GM21381 (cell line): ENCODE measurements around the gene KCNE4.

Experiments
- ATAC-seq: cut with Tn5 transposase; IDR thresholded peaks from one replicate; pipeline ENCODE4 v1.9.1; 2021; ENCODE audit warnings: mild to moderate bottlenecking, moderate library complexity; ENCODE audit not compliant: unreplicated experiment

Gene KCNE4

DNA sequence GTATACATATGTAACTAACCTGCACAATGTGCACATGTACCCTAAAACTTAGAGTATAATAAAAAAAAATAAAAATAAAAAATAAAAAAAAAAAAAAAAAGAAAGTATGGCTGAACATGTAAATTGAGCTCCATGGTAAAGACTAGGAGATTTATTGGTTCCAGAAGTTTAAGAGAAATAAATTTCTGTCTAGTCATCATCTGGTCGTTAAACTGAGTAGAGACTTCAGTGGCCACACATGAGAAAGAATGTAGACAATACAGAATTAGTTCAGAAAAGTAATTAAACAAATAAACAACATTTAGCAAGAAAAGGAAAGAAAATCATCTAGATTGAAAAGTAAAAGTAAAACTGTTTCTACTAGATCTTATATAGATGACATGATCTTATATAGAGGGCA, 12.4 kb upstream of the KCNE4 start:
- ATAC-seq, result no peak

DNA sequence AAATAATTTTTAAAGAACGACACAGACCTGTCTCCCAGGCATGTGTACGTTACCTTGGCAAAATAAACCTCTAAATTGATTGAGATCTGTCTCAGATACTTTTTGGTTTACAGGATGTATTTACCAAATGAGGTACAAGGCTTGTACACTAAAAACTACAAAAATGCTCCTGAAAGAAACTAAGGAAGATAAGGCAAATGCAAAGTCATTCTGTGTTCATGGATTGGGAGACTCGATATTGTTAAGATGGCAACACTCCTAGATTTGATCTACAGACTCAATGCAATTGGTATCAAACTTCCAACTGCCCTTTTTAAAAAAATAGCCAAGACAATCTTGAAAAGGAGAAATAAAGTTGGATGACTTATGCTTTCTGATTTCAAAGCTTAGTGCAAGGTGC, 11.5 kb upstream of the KCNE4 start:
- no peak for ATAC-seq

DNA sequence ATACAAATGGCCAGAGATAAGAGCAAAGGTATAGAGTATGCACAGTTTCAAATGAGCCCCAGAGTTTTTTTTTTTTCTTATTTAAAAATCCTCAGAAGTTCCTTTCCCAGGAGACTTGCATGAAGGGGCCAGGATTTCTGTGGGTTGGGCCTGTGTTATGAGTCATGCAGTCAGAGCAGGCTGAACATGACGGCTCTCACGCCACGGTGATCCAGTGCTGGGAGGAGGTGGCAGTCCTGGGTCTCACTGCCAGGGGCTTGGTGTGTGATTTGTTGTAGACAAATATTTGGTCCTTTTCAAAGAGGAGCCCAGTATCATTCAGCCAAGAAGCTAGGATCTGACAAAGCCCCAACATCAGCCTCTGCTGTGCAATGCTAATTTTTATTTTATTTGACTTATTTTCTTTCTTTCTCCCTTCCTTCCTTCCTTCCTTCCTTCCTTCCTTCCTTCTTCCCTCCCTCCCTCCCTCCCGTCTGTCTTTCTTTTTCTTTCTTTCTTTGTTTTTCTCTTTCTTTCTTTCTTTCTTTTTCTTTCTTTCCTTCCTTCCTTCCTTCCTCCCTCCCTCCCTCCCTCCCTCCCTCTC, 10.4 kb upstream of the KCNE4 start:
- no peak for ATAC-seq

- ATAC-seq, result no peak
These were observed 9.7 kb upstream of the KCNE4 start for GRCh38 chr2:223042284-223042683.

DNA sequence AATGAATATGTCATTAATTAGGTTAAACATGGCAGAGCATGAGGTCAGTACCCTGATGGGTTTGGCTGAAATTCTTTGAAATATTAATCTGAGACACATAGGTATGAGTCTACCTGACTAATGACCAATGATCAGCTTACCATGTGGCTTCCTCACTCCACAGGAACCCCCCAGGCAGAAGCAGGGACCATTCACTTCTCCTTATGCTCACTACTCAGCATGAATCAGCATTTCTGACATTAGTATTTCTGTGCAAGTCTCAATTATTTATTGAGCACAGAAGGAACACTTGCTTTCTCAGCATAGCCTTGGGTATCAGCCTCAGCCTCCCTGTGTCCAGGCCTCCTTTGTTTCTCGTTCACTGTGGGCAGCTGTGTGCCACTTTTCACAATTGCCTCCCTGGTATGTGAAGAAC, 9.3 kb upstream of the KCNE4 start:
- ATAC-seq, result no peak

- ATAC-seq, result no peak
These were observed 8.6 kb upstream of the KCNE4 start for GRCh38 chr2:223043164-223043941.

GRCh38 chr2:223044092-223044836, 7.7 kb upstream of the KCNE4 start:
- no peak for ATAC-seq

GRCh38 chr2:223044916-223045700, 6.9 kb upstream of the KCNE4 start:
- no peak for ATAC-seq

- no peak for ATAC-seq
These were observed 5.4 kb upstream of the KCNE4 start for GRCh38 chr2:223046470-223047040.

GRCh38 chr2:223047260-223047761, 4.7 kb upstream of the KCNE4 start:
- ATAC-seq, result no peak

DNA sequence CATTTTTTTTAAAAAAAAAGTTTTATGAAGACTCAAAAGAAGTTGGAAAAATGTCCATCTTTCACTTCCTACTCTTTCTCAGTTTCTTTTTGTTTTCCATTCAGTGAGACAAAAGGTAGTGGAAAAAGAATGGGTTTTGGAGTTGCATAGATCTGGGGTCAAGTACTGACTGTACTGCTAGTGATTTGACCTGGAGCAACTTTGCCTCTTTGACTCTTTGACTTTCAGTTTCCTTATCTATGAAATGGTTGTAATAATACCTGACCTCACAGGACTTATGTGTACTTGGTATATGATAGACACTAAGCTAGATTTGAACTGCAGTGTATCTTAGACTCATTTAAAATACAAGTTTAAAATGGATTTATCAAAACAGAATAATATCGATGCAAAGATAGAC, 3.5 kb upstream of the KCNE4 start:
- ATAC-seq, result peak; percentile 55

DNA sequence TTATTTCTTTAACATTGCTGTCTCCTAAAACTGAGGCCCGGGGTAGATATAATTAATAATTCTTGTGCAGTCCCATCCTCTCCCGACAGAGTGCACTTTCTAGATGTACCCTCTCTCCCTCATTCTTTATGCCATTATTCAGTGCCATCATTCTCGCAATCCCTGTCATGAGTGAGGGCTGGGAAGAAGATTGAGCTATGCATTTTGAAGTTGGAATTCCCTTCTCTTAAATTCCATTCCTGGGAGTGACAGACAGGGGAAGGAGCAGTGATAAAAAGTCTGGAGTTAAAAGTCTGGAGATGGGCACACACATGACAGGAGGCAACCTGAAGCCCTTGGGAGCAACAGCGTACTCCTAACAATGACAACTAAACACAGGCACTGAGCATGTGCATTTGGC, 2.6 kb upstream of the KCNE4 start:
- ATAC-seq, result no peak

- ATAC-seq, result no peak
These were observed 1.8 kb upstream of the KCNE4 start for GRCh38 chr2:223050188-223050587.

DNA sequence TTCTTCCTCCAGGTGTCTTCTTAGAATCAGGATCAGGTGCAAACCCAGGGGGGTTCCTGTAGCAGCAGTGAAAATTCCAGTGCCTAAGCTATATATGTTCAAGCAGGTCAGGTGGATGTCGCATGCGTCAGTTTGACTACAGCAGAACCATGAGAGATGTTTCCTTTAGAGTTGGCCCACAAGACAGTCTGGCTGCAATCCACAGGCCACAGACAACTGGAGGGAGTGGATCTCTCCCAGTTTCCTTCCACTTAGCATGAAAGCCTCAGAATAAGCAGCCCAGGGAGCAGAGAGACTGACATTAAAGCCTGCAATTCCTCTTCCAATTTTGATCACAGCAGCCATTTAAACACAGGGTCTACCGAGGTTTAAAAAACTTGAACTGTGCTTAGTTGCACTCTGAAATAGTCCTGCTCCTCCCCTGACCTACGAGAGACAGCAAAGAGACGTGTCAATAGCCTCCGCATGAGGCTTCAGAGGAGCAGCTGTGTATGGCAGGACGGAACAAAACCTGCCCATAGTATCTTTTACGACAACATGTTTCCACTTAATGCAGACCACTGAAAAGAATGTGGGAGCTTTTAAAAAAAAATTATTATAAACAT, 988 bp upstream of the KCNE4 start:
- no peak for ATAC-seq

GRCh38 chr2:223052548-223053483, 826 bp downstream of the KCNE4 start:
- ATAC-seq, result no peak

DNA sequence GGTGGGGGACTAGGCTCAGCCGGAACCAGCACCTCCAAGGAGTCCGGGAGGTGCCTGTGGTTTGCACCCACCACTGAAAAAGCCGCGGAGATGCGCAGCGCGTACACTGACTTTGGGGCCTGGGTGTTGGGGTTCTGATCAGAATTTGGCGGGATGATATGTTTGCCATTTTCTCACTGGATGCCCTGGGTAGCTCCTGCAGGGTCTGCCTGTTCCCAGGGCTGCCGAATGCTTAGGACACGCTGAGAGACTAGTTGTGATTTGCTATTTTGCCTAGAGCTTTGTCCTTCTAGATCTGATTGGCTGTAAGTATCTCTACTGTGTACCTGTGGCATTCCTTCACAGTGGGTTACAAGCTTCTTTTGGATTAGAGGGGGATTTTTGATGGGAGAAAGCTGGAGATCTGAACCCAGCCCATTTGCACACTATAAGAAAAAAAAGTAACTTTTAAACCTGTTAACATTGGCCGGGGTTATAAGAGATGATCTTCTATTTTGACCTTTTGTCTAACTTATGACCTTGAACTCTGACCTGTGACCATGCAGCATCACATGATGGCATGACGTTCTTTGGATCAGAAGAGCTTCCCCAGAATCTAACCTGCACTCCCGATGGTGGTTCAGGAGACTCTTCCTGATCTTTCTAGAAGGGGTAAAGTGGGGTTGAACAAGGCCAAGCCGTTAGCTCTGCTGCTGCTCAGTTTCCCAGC, 1.6 kb downstream of the KCNE4 start:
- ATAC-seq, result no peak

DNA sequence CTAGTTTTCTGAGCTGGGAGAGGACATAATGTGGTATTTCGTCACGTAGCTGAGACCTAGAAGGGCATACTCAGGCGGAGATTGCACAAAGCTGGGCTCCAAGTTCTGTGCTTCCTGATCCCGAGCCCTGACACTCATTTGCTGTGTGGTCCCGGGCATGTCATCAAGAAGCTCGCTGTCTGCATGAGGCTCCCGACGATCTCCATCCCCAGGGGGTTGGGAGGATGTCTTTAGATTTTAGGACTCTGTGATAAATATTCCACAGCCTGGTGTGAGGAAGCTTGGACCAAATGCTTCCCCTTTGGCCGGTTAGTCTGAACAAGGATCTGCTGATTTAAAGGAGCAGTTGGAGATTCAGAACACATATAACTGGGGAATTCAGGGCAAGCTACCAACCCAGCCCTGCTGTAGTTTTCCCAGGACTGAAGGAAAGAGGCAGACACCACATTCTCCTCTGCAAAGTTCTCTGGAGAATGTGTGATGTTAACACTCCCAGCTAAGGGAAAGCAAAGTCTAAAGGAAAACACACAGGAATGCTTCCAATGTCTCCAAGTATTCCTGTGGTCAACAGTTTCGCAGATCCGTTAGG, 2.3 kb downstream of the KCNE4 start:
- no peak for ATAC-seq

DNA sequence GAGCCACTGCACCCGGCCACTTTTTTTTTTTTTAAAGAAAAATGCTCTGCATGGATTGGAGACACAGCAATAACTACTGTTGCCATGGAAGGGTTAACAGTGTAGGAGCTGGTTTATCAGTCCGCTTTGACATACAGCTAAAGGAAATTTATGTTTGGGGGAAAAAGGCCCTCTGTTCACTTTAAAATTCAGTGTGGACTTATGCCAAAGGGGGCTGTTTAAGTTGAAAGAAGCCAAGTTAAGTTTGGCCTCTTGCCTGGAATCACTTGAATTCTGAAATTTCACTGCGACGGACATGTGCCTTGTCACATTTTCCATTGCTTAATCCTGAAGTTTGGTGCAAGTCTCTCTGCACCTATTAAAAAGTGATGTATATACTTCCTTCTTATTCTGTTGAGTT, 3.1 kb downstream of the KCNE4 start:
- no peak for ATAC-seq
